Breast epithelium (tissue), 4 donors: ENCODE results near the gene SLC8A2. TPM values are rescaled to one million over a fixed set of nuclear protein-coding genes. Genes with fewer than 3 reads are reported as not detected.

Source experiments
- DNase-seq, 2 donors: peaks; one replicate each; pipeline ENCODE4 v3.0.0-alpha.2; 2019; ENCODE audit warnings: low spot score in 2 of 2
- H3K27ac ChIP-seq, 2 donors: fragments of 200-600 bp; sonication (generic) in 1 of 2; one replicate each; pipeline ENCODE4 v1.5.1; 2016 to 2019; ENCODE audit warnings: mild to moderate bottlenecking in 1 of 2
- H3K27me3 ChIP-seq, 2 donors: fragments of 200-600 bp; sonication (generic) in 1 of 2; one replicate each; pipeline versions ENCODE4 v1.5.1 to v1.6.0; 2017 to 2019; ENCODE audit warnings: control low read depth in 1 of 2, mild to moderate bottlenecking in 1 of 2
- H3K36me3 ChIP-seq: fragments of 200-600 bp; one replicate; pipeline ENCODE4 v1.5.1; 2019
- H3K4me1 ChIP-seq, 2 donors: fragments of 200-600 bp; sonication (generic); one replicate each; pipeline ENCODE4 v1.5.1; 2016 to 2019; ENCODE audit warnings: control low read depth in 1 of 2
- H3K4me3 ChIP-seq, 3 donors: fragments of 200-600 bp; sonication (generic); 1 replicate in 2 of 3; 2 replicates in 1 of 3; pipeline ENCODE4 v1.5.1; 2016 to 2019; ENCODE audit warnings: mild to moderate bottlenecking in 3 of 3, moderate library complexity in 2 of 3
- H3K9me3 ChIP-seq, 2 donors: fragments of 200-600 bp; sonication (generic) in 1 of 2; one replicate each; pipeline ENCODE4 v1.5.1; 2016 to 2019; ENCODE audit warnings: control low read depth in 1 of 2
- POLR2A ChIP-seq: fragments of 450-650 bp; IDR thresholded peaks from one replicate; pipeline ENCODE4 v1.6.1; 2016; ENCODE audit warnings: antibody characterized with exemption, mild to moderate bottlenecking, moderate library complexity
- POLR2AphosphoS5 ChIP-seq, 3 donors: sonication (generic); formaldehyde crosslinking; IDR thresholded peaks; one replicate each; pipeline ENCODE4 v1.6.1; 2017; ENCODE audit warnings: antibody characterized with exemption in 3 of 3
- intact Hi-C: fragments of 100-400 bp; cut with DNase I; formaldehyde crosslinking; loops from one replicate; pipeline ENCODE4 v1.15.1; 2023; ENCODE audit warnings: low total_unique reads
- total RNA-seq, 3 donors: library from RNA; depleted of rRNA; stranded (reverse); fragments of >200 nt; gene quantifications; one replicate each; pipeline ENCODE4 v1.1.0, GENCODE V29; 2016
- TF ChIP-seq, protein P1 (sequence below), 3 donors: fragments of 450-650 bp; IDR thresholded peaks; one replicate each; pipeline ENCODE4 v1.5.1; 2016 to 2017; ENCODE audit warnings: antibody characterized with exemption in 3 of 3, mild to moderate bottlenecking in 3 of 3, moderate library complexity in 3 of 3

Gene SLC8A2, protein sequence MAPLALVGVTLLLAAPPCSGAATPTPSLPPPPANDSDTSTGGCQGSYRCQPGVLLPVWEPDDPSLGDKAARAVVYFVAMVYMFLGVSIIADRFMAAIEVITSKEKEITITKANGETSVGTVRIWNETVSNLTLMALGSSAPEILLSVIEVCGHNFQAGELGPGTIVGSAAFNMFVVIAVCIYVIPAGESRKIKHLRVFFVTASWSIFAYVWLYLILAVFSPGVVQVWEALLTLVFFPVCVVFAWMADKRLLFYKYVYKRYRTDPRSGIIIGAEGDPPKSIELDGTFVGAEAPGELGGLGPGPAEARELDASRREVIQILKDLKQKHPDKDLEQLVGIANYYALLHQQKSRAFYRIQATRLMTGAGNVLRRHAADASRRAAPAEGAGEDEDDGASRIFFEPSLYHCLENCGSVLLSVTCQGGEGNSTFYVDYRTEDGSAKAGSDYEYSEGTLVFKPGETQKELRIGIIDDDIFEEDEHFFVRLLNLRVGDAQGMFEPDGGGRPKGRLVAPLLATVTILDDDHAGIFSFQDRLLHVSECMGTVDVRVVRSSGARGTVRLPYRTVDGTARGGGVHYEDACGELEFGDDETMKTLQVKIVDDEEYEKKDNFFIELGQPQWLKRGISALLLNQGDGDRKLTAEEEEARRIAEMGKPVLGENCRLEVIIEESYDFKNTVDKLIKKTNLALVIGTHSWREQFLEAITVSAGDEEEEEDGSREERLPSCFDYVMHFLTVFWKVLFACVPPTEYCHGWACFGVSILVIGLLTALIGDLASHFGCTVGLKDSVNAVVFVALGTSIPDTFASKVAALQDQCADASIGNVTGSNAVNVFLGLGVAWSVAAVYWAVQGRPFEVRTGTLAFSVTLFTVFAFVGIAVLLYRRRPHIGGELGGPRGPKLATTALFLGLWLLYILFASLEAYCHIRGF
- total RNA-seq: under 1 TPM in 2 of 3 donors, not detected in 1; under 0.01 to 0.29 TPM

DNA sequence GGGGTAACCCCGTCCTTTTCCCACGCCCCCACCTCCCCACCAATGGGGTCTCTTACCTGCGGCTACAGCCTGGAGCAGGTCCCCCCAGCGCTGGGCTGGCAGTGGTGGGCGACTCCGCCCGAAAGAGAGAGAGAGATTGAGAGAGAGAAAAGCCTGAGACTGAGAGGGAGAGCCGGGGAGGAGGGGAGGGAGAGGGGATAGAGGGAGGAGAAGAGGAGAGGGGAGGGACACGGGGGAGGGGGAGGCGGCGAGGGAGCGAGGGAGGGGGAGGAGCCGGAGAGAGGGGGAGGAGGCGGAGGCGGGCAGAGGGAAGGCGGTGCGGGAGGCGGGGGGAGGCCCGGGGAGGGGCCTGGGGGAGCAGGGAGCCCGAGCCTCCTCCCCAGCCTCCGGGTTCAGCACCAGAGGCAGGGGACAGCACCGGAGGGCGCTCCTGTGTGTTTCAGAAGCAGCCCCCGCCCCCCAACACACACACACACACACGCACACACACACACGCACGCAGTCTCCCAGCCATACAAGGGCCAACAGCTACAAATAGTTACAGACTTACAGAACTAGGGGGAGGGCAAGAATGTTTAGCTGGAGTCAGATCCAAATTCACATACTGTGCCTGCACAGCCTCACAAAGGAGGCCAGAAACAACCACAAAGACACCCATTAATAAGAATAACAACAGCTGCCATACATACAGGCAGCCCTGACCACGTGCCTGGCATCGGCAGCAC lies at the start of gene SLC8A2:
Gene SLC8A2, minus strand, starts transcription at position 161 of the 725 bp plus-strand sequence. CDS start 5,490 bp downstream, outside the sequence.
- no peaks in the 10 kb centered on the region for H3K36me3 ChIP-seq
- H3K4me1 ChIP-seq: peaks cover 0 to 10% of the 10 kb centered on the region in 2 donors
- TF ChIP-seq, protein P1, sequence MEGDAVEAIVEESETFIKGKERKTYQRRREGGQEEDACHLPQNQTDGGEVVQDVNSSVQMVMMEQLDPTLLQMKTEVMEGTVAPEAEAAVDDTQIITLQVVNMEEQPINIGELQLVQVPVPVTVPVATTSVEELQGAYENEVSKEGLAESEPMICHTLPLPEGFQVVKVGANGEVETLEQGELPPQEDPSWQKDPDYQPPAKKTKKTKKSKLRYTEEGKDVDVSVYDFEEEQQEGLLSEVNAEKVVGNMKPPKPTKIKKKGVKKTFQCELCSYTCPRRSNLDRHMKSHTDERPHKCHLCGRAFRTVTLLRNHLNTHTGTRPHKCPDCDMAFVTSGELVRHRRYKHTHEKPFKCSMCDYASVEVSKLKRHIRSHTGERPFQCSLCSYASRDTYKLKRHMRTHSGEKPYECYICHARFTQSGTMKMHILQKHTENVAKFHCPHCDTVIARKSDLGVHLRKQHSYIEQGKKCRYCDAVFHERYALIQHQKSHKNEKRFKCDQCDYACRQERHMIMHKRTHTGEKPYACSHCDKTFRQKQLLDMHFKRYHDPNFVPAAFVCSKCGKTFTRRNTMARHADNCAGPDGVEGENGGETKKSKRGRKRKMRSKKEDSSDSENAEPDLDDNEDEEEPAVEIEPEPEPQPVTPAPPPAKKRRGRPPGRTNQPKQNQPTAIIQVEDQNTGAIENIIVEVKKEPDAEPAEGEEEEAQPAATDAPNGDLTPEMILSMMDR (IDR thresholded peaks at IDR 0.05): no peak
- TF ChIP-seq POLR2A (no peak), POLR2AphosphoS5 (IDR thresholded peaks at IDR 0.05) (no peak)
- no peaks in the 10 kb centered on the region for H3K9me3 ChIP-seq
- intact Hi-C loops: no loop called here
- peak within 1 kb of the TSS in 2 of 3 donors; percentile 9 to 45 for H3K4me3 ChIP-seq
- peaks cover 0 to 49% of the 10 kb centered on the region in 2 donors for H3K27me3 ChIP-seq
- H3K27ac ChIP-seq: no peak within 1 kb of the TSS
- peak in 1 of 2 donors; percentile 78 for DNase-seq

DNA sequence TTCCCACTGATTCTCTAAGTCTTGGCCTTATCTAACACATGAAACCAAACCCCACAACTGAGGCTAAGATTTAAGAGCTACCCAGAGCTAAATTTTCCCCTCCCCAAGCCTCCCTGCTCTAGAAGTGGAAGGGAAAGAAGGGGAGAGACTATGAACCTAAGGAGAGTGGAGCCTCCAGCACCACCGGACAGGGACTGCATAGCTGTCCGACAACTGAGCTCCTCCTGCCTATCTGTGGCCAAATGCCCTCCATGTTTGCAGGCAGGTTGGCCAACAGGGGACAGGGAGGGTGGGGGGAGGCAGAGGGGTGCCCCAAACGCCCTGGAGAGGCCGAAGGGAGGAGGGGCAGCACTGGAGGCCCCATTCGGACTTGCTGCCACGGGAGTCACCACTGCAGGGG lies 49.1 kb upstream of the SLC8A2 start:
- intact Hi-C loops: loop anchor here (1.0 kb wide), 1 partner anchor 53 kb away; no protein-coding TSS in a partner anchor

DNA sequence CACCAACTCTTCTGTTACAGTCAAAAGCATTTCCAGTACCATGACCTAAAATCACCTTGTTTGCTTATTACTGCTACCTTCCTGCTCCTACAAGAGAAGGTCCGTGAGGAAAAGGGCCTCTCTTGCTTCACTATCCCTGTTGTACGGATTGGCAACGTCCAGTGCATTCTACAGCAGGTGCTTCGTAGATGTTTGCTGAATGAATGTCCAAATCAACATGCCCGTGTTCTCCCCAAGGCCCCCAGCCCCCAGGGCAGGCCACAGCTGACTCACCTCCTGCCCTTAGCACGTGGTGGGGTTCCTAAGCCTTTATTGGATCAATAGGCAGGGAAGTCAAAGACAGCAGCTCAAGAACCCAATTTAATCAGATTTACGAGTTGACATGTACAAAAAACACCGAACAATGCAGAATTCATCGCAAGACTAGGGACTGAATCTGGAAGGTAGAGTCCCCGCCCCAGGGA lies 48.7 kb upstream of the SLC8A2 start:
- Histone ChIP-seq H3K4me1 (no peaks in the 10 kb centered on the region), H3K36me3 (no peaks in the 10 kb centered on the region), H3K27ac (no peak overlapping the region), H3K4me3 (no peak overlapping the region), H3K27me3 (no peaks in the 10 kb centered on the region), H3K9me3 (no peaks in the 10 kb centered on the region)
- intact Hi-C loops: no loop called here
- DNase-seq: no peak
- TF ChIP-seq POLR2A: no peak
- TF ChIP-seq POLR2AphosphoS5 (IDR thresholded peaks at IDR 0.05): no peak
- TF ChIP-seq, protein P1 (IDR thresholded peaks at IDR 0.05): no peak

More for the DNA sequence above, 49.1 kb upstream of the SLC8A2 start:
- H3K4me3 ChIP-seq: no peak overlapping the region
- H3K27me3 ChIP-seq: no peaks in the 10 kb centered on the region
- no peaks in the 10 kb centered on the region for H3K9me3 ChIP-seq
- DNase-seq: no peak
- TF ChIP-seq, protein P1 (IDR thresholded peaks at IDR 0.05): no peak
- TF ChIP-seq POLR2A: no peak
- TF ChIP-seq POLR2AphosphoS5 (IDR thresholded peaks at IDR 0.05): no peak
- no peak overlapping the region for H3K27ac ChIP-seq
- no peaks in the 10 kb centered on the region for H3K36me3 ChIP-seq
- no peaks in the 10 kb centered on the region for H3K4me1 ChIP-seq

DNA sequence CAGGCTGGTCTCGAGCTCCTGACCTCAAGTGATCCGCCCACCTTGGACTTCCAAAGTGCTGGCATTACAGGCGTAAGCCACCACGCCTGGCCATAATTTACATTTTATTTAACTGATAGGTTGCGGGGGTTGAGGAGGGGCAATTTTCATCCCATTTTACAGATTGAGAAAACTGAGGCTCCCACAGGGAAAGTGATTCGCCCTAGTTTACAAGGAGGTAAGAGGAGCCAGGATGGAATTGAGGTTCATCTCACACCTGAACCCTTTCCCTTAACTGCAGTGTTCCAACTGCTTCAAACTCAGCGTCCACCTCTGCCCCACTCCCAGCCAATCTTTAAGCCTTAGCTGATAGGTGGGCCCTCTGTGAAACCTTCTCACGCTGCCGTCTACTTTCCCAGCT lies 47.2 kb upstream of the SLC8A2 start:
- TF ChIP-seq POLR2A (no peak), POLR2AphosphoS5 (IDR thresholded peaks at IDR 0.05) (no peak)
- TF ChIP-seq, protein P1 (IDR thresholded peaks at IDR 0.05): no peak
- Histone ChIP-seq H3K27ac (no peak overlapping the region), H3K9me3 (no peaks in the 10 kb centered on the region), H3K36me3 (no peaks in the 10 kb centered on the region), H3K4me3 (no peak overlapping the region), H3K27me3 (no peaks in the 10 kb centered on the region), H3K4me1 (no peaks in the 10 kb centered on the region)
- intact Hi-C loops: no loop called here
- DNase-seq: no peak
